Ramos (cell line): ENCODE measurements around the gene LRRK1.

Source experiments
- in situ Hi-C: fragments of 300-500 bp; cut with MboI; formaldehyde crosslinking; loops from one replicate; pipeline ENCODE4 v1.14.3; 2022; ENCODE audit warnings: low sequenced_read_pairs; ENCODE audit not compliant: unreplicated experiment

The LRRK1 gene

GRCh38 chr15:100909989-100910955 lies 8.9 kb upstream of the LRRK1 start:
- in situ Hi-C loops = loop anchor here (25.0 kb wide), 1 partner anchor 352 kb away; the partner anchor contains the start of gene CHSY1

DNA sequence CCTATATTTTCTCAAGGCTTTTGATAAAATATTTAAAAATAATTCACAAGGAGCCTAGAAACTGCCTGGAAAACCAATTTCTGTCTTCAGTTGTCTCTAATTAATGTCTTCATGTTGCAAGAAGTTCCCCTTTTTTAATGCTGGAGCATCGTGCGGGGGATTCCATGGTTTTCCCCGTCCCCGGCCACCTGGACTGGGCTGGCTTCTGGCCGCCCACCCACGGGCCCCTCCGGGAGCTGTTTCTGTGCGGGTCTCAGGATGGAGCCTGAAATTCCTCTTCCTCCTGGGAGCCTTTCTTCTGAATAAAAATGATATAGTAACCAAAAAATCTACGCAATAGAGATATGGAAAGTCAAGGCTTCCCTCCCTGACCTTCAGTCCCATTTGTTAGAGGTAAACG lies 8.1 kb upstream of the LRRK1 start:
- in situ Hi-C loops = loop anchor here (25.0 kb wide), 1 partner anchor 351 kb away; the partner anchor contains the start of gene CHSY1

GRCh38 chr15:100913961-100914360 lies 5.2 kb upstream of the LRRK1 start:
- in situ Hi-C loops = loop anchor here (25.0 kb wide), 1 partner anchor 348 kb away; the partner anchor contains the start of gene CHSY1

- in situ Hi-C loops = loop anchor here (5.0 to 25.0 kb wide), 2 partner anchors 92 to 347 kb away; partner anchors contain the start of gene CHSY1
These were observed 4.3 kb upstream of the LRRK1 start for GRCh38 chr15:100914876-100915275.

DNA sequence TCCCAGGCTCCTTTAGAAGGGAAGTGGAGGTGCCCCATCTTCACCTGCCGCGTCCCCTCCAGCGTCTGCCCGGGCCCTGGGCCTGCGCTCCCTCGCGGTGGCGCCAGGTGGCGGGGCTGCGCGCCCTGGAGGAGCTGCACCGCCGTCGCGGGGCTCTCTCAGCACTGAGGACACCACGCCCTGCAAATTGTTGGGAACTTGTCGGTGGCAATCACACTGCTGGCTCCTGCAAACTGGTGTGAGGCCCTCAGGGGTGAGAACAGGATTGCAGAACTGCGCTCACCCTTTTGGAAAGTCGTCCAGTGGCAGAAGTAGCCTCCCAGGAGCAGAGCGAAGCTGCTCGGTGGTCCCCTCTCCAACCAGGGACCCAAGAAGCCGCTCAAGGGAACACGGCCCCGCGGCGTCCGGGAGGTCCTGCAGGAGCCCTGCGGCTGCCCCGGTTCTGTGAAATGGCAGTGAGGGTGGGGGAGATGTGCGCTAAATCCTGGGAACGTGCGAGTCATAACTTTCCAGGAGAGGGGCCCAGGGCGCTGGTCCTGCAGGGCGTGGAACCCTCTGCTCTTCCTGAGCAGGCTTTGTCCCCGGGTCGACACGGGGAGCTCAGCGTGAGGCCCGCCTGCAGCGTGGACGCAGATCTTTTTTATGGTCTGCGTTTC lies 995 bp upstream of the LRRK1 start:
- in situ Hi-C loops = loop anchor here (5.0 to 25.0 kb wide), 2 partner anchors 89 to 344 kb away; partner anchors contain the start of gene CHSY1

- in situ Hi-C loops = loop anchor here (5.0 to 25.0 kb wide), 2 partner anchors 88 to 343 kb away; partner anchors contain the start of gene CHSY1
These were observed 586 bp downstream of the LRRK1 start for GRCh38 chr15:100919481-100920405.

- in situ Hi-C loops = loop anchor here (25.0 kb wide), 1 partner anchor 342 kb away; the partner anchor contains the start of gene CHSY1
These were observed 1.5 kb downstream of the LRRK1 start for GRCh38 chr15:100920516-100921135.

GRCh38 chr15:100922192-100923040 lies 3.3 kb downstream of the LRRK1 start:
- in situ Hi-C loops = loop anchor here (25.0 kb wide), 1 partner anchor 340 kb away; the partner anchor contains the start of gene CHSY1

- in situ Hi-C loops = loop anchor here (25.0 kb wide), 1 partner anchor 339 kb away; the partner anchor contains the start of gene CHSY1
These were observed 3.9 kb downstream of the LRRK1 start for GRCh38 chr15:100923076-100923475.

DNA sequence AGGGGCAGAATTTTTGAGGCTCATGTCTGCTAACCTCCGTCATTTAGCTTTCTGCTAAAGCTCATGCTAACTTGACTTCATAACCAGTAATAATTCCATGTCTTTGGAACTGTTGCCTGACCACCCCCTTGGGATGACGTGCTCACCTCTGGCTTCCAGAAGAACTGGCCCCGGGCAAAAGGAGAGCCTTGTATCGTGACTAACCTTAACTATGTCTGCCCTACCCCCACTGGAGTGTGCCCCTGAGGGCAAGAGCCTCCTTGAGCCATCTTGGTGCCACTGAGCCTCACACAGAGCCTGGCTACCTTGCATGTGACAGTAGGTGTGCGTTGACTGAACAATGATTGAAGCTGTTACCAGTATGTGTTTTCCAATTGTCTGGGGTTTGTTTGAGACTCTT lies 4.7 kb downstream of the LRRK1 start:
- in situ Hi-C loops = loop anchor here (25.0 kb wide), 1 partner anchor 338 kb away; the partner anchor contains the start of gene CHSY1

- in situ Hi-C loops = loop anchor here (25.0 kb wide), 1 partner anchor 338 kb away; the partner anchor contains the start of gene CHSY1
These were observed 5.3 kb downstream of the LRRK1 start for GRCh38 chr15:100924436-100924835.

GRCh38 chr15:100925480-100925879 lies 6.3 kb downstream of the LRRK1 start:
- in situ Hi-C loops = no loop called here

DNA sequence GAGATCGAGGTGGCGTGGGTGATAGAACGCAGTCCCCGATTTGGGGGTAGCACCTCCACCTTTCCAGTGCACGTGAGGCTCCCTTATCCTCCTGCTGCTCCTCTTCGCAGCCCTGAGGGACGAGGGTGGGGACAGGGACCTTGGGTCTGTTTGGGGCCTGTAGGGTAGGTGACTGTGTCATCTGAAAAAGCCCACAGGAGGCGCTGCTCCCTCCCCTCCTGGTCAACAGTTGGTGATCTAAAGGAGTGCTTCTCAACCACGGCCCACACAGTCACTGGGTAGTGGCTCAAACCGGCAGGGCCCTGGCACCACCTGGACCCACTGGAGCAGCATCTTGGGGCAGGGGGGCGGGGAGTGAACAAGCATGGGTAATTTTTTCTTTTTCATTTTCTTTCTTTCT lies 7.1 kb downstream of the LRRK1 start:
- in situ Hi-C loops = no loop called here

- in situ Hi-C loops = no loop called here
These were observed 8.0 kb downstream of the LRRK1 start for GRCh38 chr15:100926971-100927756.

GRCh38 chr15:100928632-100929280 lies 9.6 kb downstream of the LRRK1 start:
- in situ Hi-C loops = no loop called here

GRCh38 chr15:100929641-100930042 lies 10.5 kb downstream of the LRRK1 start:
- in situ Hi-C loops = no loop called here
